ENCODE measurements around the gene PATJ. TPM values are rescaled to one million over a fixed set of nuclear protein-coding genes. Genes with fewer than 3 reads are reported as not detected.

The PATJ gene
- total RNA-seq, 4 donors from 2014 or later, result 24.3 to 36.3 (median 28.8) TPM

DNA sequence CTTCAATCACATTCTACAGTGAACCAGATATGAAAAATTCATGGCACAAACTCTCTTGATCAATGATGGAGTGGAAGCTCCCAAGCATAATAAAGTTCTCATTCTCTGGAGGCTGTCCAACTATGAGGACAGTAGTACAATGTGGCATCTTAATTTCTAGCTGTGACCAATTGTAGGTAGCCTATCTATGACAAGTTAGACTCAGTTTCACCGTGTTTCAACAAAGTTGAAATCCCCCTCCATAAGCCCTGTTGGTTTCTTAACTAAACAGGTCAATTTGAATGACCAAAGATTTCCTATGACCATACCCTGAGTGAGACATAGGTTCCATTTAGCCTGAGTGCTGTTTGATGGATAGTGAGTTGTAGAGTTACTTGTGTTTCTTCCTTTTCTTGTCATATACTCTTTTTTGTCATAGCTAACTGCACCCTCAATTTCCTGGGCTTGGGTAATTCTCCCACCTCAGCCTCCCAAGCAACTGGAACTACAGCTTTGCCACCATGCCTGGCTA, 11.8 kb downstream of the PATJ start:
- H3K36me3 ChIP-seq, result no peaks in the 10 kb centered on the region
- 86 to 90% methylated on average over 1 of the region's 1 CpG for WGBS, 2 donors
- H3K9me3 ChIP-seq, result no peaks in the 10 kb centered on the region
- DNase-seq (ENCODE audit: low spot score in 2 of 2), result no peak
- H3K4me3 ChIP-seq, result no peak overlapping the region
- no peaks in the 10 kb centered on the region for H3K27me3 ChIP-seq
- H3K4me1 ChIP-seq, result peaks cover 0 to 8% (median 0%) of the 10 kb centered on the region in 4 donors
- no peak for TF ChIP-seq EP300 (IDR thresholded peaks at IDR 0.05)
- TF ChIP-seq, protein P1, sequence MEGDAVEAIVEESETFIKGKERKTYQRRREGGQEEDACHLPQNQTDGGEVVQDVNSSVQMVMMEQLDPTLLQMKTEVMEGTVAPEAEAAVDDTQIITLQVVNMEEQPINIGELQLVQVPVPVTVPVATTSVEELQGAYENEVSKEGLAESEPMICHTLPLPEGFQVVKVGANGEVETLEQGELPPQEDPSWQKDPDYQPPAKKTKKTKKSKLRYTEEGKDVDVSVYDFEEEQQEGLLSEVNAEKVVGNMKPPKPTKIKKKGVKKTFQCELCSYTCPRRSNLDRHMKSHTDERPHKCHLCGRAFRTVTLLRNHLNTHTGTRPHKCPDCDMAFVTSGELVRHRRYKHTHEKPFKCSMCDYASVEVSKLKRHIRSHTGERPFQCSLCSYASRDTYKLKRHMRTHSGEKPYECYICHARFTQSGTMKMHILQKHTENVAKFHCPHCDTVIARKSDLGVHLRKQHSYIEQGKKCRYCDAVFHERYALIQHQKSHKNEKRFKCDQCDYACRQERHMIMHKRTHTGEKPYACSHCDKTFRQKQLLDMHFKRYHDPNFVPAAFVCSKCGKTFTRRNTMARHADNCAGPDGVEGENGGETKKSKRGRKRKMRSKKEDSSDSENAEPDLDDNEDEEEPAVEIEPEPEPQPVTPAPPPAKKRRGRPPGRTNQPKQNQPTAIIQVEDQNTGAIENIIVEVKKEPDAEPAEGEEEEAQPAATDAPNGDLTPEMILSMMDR (IDR thresholded peaks at IDR 0.05), result no peak
- no peak for TF ChIP-seq POLR2A (IDR thresholded peaks at IDR 0.05)
- H3K27ac ChIP-seq, result no peak overlapping the region

- 80 to 88% methylated on average over 4 of the region's 4 CpGs for WGBS, 2 donors
Measured at GRCh38 chr1:61754545-61754944, 12.3 kb downstream of the PATJ start.

GRCh38 chr1:61756773-61757172, 14.5 kb downstream of the PATJ start:
- no peaks in the 10 kb centered on the region for H3K36me3 ChIP-seq
- DNase-seq (ENCODE audit: low spot score in 2 of 2), result no peak
- H3K27me3 ChIP-seq, result no peaks in the 10 kb centered on the region
- no peaks in the 10 kb centered on the region for H3K9me3 ChIP-seq
- no peak for TF ChIP-seq POLR2A (IDR thresholded peaks at IDR 0.05)
- TF ChIP-seq, protein P1 (IDR thresholded peaks at IDR 0.05), result no peak
- no peak for TF ChIP-seq EP300 (IDR thresholded peaks at IDR 0.05)
- 82 to 83% methylated on average over 3 of the region's 3 CpGs for WGBS, 2 donors
- H3K4me1 ChIP-seq, result peaks cover 0 to 14% (median 0%) of the 10 kb centered on the region in 4 donors
- H3K27ac ChIP-seq, result no peak overlapping the region
- no peak overlapping the region for H3K4me3 ChIP-seq

More at GRCh38 chr1:61754545-61754944, 12.3 kb downstream of the PATJ start:
- no peak overlapping the region for H3K4me3 ChIP-seq
- H3K27me3 ChIP-seq, result no peaks in the 10 kb centered on the region
- no peaks in the 10 kb centered on the region for H3K36me3 ChIP-seq
- H3K27ac ChIP-seq, result no peak overlapping the region
- peaks cover 0 to 13% (median 0%) of the 10 kb centered on the region in 4 donors for H3K4me1 ChIP-seq
- DNase-seq (ENCODE audit: low spot score in 2 of 2), result no peak
- no peak for TF ChIP-seq POLR2A (IDR thresholded peaks at IDR 0.05)
- TF ChIP-seq, protein P1 (IDR thresholded peaks at IDR 0.05), result no peak
- TF ChIP-seq EP300 (IDR thresholded peaks at IDR 0.05), result no peak
- H3K9me3 ChIP-seq, result no peaks in the 10 kb centered on the region

DNA sequence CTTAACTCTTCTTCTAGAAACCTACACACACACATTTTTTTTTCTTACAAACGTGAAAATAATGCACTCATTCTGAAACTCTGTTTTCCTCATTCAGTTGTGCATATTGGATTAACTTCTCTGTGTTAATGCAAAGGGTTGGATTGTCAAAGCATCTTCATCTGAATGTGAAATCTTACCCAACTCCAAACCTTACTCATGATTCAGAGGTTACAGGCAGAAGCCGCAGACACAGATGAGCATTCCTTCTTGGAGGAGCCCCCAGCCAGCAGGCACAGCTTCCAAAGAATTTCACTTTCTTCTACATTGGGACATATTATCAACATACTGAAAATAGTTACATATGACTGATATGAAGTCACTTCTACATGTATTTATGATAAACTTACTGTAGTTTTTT, 15.7 kb downstream of the PATJ start:
- H3K4me1 ChIP-seq, result peaks cover 0 to 14% (median 0%) of the 10 kb centered on the region in 4 donors
- H3K27ac ChIP-seq, result peak overlapping the region in 1 of 4 donors; percentile 14
- 65% methylated on average over 2 of the region's 2 CpGs for WGBS, 2 donors
- DNase-seq (ENCODE audit: low spot score in 2 of 2), result no peak
- H3K9me3 ChIP-seq, result no peaks in the 10 kb centered on the region
- TF ChIP-seq, protein P1 (IDR thresholded peaks at IDR 0.05), result no peak
- TF ChIP-seq POLR2A (IDR thresholded peaks at IDR 0.05), result no peak
- TF ChIP-seq EP300 (IDR thresholded peaks at IDR 0.05), result no peak
- no peaks in the 10 kb centered on the region for H3K36me3 ChIP-seq
- no peaks in the 10 kb centered on the region for H3K27me3 ChIP-seq
- no peak overlapping the region for H3K4me3 ChIP-seq

- no peaks in the 10 kb centered on the region for H3K4me1 ChIP-seq
- TF ChIP-seq, protein P1 (IDR thresholded peaks at IDR 0.05), result no peak
- no peak for TF ChIP-seq POLR2A (IDR thresholded peaks at IDR 0.05)
- H3K36me3 ChIP-seq, result peaks cover 0 to 17% (median 0%) of the 10 kb centered on the region in 3 donors
- 98 to 100% methylated on average over 1 of the region's 1 CpG for WGBS, 2 donors
- no peaks in the 10 kb centered on the region for H3K9me3 ChIP-seq
- no peak overlapping the region for H3K4me3 ChIP-seq
- DNase-seq (ENCODE audit: low spot score in 2 of 2), result no peak
- H3K27ac ChIP-seq, result no peak overlapping the region
- no peaks in the 10 kb centered on the region for H3K27me3 ChIP-seq
Measured at GRCh38 chr1:61770131-61770530, 27.9 kb downstream of the PATJ start.

Measured in tibial nerve (tissue), 4 donors.